ENCODE results near the gene ARPC2.
A peak's percentile ranks its signal among the peaks of the same experiment; 100 is the strongest.

The ARPC2 gene

DNA sequence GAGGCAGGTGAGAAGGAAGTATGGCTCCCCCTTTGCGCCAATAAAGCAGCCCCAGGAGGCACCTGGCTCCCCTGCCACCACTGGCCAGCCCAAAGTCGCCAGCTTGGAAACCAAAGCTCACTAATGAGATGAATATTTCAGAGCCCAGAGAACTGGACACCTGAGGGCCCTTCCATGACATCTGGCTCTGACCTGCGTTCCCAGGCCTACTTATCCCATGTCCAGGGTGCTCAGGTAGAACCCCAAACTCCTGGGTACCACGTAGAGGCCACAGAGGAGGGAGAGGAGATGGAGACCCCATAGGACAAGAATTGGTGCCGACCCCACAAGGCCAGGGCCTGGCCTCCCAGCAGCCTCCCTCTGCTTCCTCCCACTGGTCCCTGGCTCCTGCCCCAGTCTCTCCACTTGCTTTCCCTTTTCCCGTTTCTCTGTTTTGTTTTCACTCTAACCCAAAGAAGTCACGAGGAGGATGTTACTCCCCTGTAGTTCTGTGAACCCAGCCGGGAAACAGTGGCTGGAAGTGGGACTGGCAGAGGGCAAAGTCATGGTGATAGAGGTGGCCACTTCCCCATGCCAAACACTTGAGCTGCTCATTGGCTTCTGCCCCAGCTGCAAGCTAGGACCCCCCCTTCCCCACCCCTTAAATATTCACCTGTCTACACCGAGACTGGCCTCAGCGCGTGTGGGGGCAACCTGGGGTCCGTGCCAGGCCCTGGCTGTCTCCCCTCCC lies 74.5 kb downstream of the ARPC2 start:
- DNase-seq (ENCODE audit: low read depth) = peak; percentile 43
- H3K4me3 ChIP-seq (ENCODE audit: control insufficient read depth, low read depth, low read length) = peak overlapping the region; percentile 82

DNA sequence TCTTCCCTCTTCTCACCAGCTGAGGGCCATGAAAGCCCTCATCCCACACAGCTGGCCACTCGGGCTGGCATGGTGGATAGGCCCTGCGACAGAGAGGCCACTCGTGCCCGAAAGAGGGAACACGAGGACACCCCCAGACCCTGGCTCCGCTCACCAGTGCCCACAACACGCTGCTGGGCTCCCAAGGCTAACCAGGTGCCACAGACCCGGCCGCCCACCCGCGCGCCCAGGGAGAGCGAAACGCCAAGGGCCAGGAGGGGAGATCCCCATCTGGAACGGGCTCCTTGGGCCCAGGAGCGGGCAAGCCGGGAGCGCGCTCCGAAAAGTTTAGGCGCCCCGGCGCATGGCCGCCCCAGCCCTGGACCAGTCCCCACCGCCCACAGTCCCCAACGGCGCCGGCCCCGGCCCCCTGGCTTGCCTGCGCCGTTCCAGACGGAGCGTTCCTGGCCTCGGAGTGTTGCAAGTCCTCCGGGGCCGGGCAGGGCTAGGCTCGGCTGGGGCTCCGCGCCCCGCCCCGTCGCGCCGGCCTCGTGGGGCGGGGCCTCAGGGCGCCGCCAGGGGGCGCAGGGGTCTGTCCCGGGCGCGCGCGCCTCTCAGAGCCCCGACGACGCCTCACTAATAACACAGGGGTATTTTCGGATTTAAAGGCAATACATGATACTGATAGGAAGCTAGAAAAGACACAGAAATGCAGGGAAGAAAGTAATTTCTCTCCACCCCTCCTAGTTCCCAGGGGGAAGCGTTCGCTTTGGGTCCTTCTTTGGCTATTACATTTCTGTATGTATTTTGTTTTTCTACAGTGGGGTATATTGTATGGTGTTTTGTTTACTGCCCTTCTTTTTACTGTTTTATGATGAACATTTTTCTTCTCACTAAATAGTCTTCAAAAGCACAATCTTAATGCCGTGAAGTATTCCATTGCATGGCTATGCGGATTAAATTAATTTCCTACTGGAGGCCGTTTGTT lies 75.3 kb downstream of the ARPC2 start, which contains the start of gene TMBIM1:
TMBIM1 (minus strand) TSS at position 456 of the 967 bp plus-strand sequence. CDS start 10,362 bp downstream, outside the sequence.
- peak within 1 kb of the TSS; percentile 82 for H3K4me3 ChIP-seq (ENCODE audit: control insufficient read depth, low read depth, low read length)
- peak; percentile 61 for DNase-seq (ENCODE audit: low read depth)
- TF ChIP-seq, protein P1, sequence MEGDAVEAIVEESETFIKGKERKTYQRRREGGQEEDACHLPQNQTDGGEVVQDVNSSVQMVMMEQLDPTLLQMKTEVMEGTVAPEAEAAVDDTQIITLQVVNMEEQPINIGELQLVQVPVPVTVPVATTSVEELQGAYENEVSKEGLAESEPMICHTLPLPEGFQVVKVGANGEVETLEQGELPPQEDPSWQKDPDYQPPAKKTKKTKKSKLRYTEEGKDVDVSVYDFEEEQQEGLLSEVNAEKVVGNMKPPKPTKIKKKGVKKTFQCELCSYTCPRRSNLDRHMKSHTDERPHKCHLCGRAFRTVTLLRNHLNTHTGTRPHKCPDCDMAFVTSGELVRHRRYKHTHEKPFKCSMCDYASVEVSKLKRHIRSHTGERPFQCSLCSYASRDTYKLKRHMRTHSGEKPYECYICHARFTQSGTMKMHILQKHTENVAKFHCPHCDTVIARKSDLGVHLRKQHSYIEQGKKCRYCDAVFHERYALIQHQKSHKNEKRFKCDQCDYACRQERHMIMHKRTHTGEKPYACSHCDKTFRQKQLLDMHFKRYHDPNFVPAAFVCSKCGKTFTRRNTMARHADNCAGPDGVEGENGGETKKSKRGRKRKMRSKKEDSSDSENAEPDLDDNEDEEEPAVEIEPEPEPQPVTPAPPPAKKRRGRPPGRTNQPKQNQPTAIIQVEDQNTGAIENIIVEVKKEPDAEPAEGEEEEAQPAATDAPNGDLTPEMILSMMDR (conservative IDR thresholded peaks at IDR 0.05; ENCODE audit: control insufficient read depth, insufficient read depth, low read depth, low read length) = peak; percentile 30

More for the DNA sequence above, 74.5 kb downstream of the ARPC2 start:
- TF ChIP-seq, protein P1 (conservative IDR thresholded peaks at IDR 0.05; ENCODE audit: control insufficient read depth, insufficient read depth, low read depth, low read length) = no peak

DNA sequence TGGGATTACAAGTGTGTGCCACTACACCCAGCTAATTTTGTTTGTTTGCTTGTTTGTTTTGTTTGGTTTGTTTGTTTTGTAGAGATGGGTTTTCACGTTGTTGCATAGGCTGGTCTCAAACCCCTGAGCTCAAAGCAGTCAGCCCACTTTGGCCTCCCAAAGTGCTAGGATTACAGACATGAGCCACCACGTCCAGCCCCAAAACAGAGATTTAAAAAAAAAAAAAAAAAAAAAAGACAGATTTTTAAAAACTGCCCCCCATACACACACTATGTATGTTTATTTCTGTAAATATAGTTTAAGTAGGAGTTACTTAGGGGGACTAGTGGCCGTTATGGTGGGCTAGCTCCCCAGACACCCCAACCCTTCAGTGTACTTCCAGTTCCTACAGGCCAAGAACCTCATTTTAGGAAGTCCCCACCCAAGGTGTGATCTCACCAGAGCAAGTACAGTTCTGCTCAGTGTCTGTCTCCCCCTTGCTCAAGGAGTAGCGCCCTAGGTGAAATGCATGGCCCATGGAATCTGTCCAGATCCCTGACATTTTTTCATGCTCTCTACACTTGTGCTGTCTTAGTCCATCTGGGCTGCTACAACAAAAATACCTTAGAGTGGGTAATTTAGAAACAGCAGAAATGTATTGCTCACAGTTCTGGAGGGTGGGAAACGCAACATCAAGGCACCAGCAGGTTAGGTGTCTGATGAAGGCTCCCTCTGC lies 76.9 kb downstream of the ARPC2 start:
- no peak overlapping the region for H3K4me3 ChIP-seq (ENCODE audit: control insufficient read depth, low read depth, low read length)
- TF ChIP-seq, protein P1 (conservative IDR thresholded peaks at IDR 0.05; ENCODE audit: control insufficient read depth, insufficient read depth, low read depth, low read length) = no peak
- DNase-seq (ENCODE audit: low read depth) = no peak

DNA sequence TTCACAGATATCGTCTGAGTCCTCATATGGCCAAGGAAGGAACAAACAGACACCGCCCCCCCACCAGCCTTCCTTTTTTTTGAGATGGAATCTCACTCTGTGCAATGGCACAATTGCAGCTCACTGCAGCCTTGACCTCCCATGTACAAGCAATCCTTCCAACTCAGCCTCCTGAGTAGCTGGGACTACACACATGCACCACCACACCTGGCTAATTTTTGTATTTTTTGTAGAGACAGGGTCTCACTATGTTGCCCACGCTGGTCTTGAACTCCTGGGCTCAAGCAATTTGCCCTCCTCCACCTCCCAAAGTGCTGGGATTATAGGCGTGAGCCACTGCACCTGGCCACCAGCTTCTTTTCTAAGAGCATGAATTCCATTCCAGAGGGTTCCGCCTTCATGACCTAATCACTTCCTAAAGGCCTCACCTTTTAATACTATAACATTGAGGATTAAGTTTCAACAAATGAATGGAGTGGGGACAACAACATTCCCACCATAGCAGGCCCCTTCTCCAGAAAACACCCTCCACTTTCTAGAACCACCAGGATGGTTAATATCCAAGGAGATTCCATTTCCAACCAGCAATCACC lies 77.5 kb downstream of the ARPC2 start:
- TF ChIP-seq, protein P1 (conservative IDR thresholded peaks at IDR 0.05; ENCODE audit: control insufficient read depth, insufficient read depth, low read depth, low read length) = no peak
- no peak overlapping the region for H3K4me3 ChIP-seq (ENCODE audit: control insufficient read depth, low read depth, low read length)
- no peak for DNase-seq (ENCODE audit: low read depth)

DNA sequence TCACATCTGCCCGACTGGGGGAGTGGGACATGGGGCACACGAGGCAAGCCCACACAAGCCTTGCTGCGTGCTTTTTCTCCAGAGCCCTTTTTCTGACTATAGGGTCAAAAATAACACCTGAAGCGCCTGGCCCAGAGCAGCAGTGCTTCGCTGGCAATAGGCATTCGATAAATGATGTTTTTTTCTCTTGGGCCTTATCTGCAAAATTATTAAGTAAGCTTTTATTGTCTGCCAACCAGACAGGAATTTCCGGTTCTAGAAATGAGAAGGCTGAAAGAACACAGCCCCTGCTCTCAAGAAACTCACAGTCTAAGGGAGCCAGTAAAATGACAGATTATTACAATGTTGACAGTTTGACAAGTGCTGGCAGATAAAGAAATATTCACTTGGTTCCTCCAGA lies 78.0 kb downstream of the ARPC2 start:
- TF ChIP-seq, protein P1 (conservative IDR thresholded peaks at IDR 0.05; ENCODE audit: control insufficient read depth, insufficient read depth, low read depth, low read length) = no peak
- no peak overlapping the region for H3K4me3 ChIP-seq (ENCODE audit: control insufficient read depth, low read depth, low read length)
- DNase-seq (ENCODE audit: low read depth) = no peak

DNA sequence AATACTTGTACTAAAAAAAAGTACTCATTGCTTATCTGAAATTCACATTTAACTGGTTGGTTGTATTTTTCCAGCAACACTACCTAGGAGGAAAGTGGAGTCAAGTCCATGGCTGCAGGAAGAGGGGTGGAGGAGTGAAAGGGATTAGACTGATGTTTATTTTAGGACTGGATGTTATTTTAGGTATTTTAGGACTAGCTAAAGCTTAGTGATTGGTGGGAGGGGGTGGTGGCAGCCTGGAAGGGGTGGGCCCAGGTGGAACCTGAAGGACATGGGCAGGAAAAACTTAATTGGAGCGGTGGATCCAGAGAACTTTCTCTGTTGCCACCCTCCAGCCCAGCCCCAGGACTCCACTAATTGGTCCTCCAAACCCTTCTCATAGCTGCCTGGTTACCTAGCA lies 79.2 kb downstream of the ARPC2 start:
- no peak overlapping the region for H3K4me3 ChIP-seq (ENCODE audit: control insufficient read depth, low read depth, low read length)
- TF ChIP-seq, protein P1 (conservative IDR thresholded peaks at IDR 0.05; ENCODE audit: control insufficient read depth, insufficient read depth, low read depth, low read length) = no peak
- DNase-seq (ENCODE audit: low read depth) = no peak

Data from fibroblast of mammary gland (primary cell).